CD4-positive, alpha-beta T cell (primary cell): ENCODE results near the gene BNC1. TPM values are rescaled to one million over a fixed set of nuclear protein-coding genes. Genes with fewer than 3 reads are reported as not detected.

Experiments used
- ATAC-seq: fragments of 200-7000 bp; cut with Tn5 transposase; one replicate; pipeline ENCODE4 v1.10.0; 2022; ENCODE audit warnings: mild to moderate bottlenecking; ENCODE audit not compliant: poor library complexity
- CTCF ChIA-PET: fragments of 350-600 bp; sonication (Branson Sonifier 250); formaldehyde crosslinking; loops from one replicate; lab custom pipeline; 2021; ENCODE audit warnings: antibody characterized with exemption, inconsistent platforms; lab: Charles Lee
- POLR2A ChIA-PET: fragments of 350-600 bp; sonication (Branson Sonifier 250); formaldehyde crosslinking; loops from one replicate; lab custom pipeline; 2021; ENCODE audit warnings: antibody characterized with exemption, inconsistent platforms; lab: Charles Lee
- DNase-seq, 14 experiments: peaks; one replicate each; pipeline ENCODE4 v3.0.0-alpha.2; 2013 to 2020; ENCODE audit warnings: mixed read lengths in 2 of 14
- H3K27ac ChIP-seq, 2 donors: one replicate each; pipeline versions ENCODE4 v1.5.1 to v1.7.0; 2013; ENCODE audit warnings: low read length in 2 of 2, low read depth in 1 of 2, mild to moderate bottlenecking in 1 of 2
- H3K27me3 ChIP-seq, 2 experiments: 1 replicate in 1 of 2; 2 replicates in 1 of 2; pipeline versions ENCODE4 v1.6.1 to v1.7.0; 2013; ENCODE audit warnings: low read length in 2 of 2, control low read depth in 1 of 2, mild to moderate bottlenecking in 1 of 2, moderate library complexity in 1 of 2; ENCODE audit not compliant: insufficient read depth in 2 of 2, control insufficient read depth in 1 of 2
- H3K36me3 ChIP-seq: one replicate; pipeline ENCODE4 v1.6.1; 2013; ENCODE audit warnings: low read length, control low read depth; ENCODE audit not compliant: insufficient read depth
- H3K4me1 ChIP-seq: one replicate; pipeline ENCODE4 v1.6.1; 2013; ENCODE audit warnings: low read length, control low read depth; ENCODE audit not compliant: insufficient read depth
- H3K4me3 ChIP-seq: one replicate; pipeline ENCODE4 v1.5.1; 2013; ENCODE audit warnings: mild to moderate bottlenecking, low read length, moderate library complexity
- H3K9me3 ChIP-seq, 2 experiments: 1 replicate in 1 of 2; 2 replicates in 1 of 2; pipeline versions ENCODE4 v1.6.1 to v1.7.0; 2013; ENCODE audit warnings: low read length in 2 of 2, mild to moderate bottlenecking in 2 of 2, control low read depth in 1 of 2, moderate library complexity in 1 of 2; ENCODE audit not compliant: control insufficient read depth in 1 of 2, insufficient read depth in 1 of 2
- H3K27ac Mint-ChIP-seq: one replicate; pipeline ENCODE4 v1.8.0; 2020; ENCODE audit warnings: mixed read lengths
- H3K27me3 Mint-ChIP-seq: one replicate; pipeline ENCODE4 v1.8.0; 2021; ENCODE audit warnings: mixed read lengths
- H3K36me3 Mint-ChIP-seq: one replicate; pipeline ENCODE4 v1.8.0; 2021; ENCODE audit warnings: low read depth, mixed read lengths
- H3K4me1 Mint-ChIP-seq: one replicate; pipeline ENCODE4 v1.8.0; 2021; ENCODE audit warnings: low read depth, mixed read lengths
- H3K4me3 Mint-ChIP-seq: one replicate; pipeline ENCODE4 v1.8.0; 2020; ENCODE audit warnings: mild to moderate bottlenecking, mixed read lengths
- H3K9me3 Mint-ChIP-seq: one replicate; pipeline ENCODE4 v1.8.0; 2020; ENCODE audit warnings: mixed read lengths
- intact Hi-C, 2 experiments: fragments of 100-400 bp; cut with DNase I in 1 of 2; cut with micrococcal nuclease in 1 of 2; formaldehyde crosslinking; loops; one replicate each; pipeline versions ENCODE4 v1.15.1 to v1.9.0; 2023 to 2025; cut with DNase I, micrococcal nuclease
- total RNA-seq, 174 experiments: library from RNA in 2 of 174; stranded (reverse) in 2 of 174; gene quantifications; one replicate each; pipeline ENCODE4 v1.2.3 and lab custom pipeline; 2021 to 2026
- TF ChIP-seq, protein P1 (sequence below): fragments of 200-600 bp; IDR thresholded peaks from one replicate; pipeline ENCODE4 v1.8.0; 2022; ENCODE audit warnings: antibody characterized with exemption, mild to moderate bottlenecking

Gene BNC1
- total RNA-seq, 2 experiments from 2014 or later = not detected

DNA sequence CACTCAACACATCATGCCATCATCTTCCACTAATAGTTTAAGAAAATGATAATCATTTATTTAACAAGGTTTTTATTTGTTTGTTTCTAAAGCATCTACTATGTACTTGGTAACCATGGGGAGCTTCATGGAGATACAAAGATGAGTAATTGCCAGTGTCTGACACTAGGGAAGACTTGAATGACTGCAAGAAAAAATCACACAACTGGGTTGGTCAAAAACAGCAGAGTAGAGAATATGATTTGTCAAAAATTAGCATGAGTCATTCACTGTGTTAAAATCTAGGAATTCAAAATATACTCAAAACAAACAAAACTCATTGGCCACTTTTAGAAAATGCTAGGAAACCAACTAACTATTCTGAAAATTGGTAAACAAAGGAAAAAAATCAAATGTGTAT, 6.3 kb downstream of the BNC1 start:
- CTCF ChIA-PET = no interaction called here
- Histone ChIP-seq H3K27ac (no peak overlapping the region), H3K27me3 (peaks cover 28 to 46% of the 10 kb centered on the region in 2 experiments), H3K9me3 (peaks cover 0 to 5% of the 10 kb centered on the region in 2 experiments), H3K4me1 (peaks cover 4% of the 10 kb centered on the region), H3K4me3 (no peak overlapping the region), H3K36me3 (no peaks in the 10 kb centered on the region)
- intact Hi-C loops = no loop called here
- Mint-ChIP-seq H3K4me1 (no peaks in the 10 kb centered on the region), H3K36me3 (no peaks in the 10 kb centered on the region), H3K27me3 (peaks cover 83% of the 10 kb centered on the region), H3K9me3 (no peaks in the 10 kb centered on the region), H3K4me3 (no peak overlapping the region), H3K27ac (no peak overlapping the region)
- no peak for DNase-seq
- TF ChIP-seq, protein P1, sequence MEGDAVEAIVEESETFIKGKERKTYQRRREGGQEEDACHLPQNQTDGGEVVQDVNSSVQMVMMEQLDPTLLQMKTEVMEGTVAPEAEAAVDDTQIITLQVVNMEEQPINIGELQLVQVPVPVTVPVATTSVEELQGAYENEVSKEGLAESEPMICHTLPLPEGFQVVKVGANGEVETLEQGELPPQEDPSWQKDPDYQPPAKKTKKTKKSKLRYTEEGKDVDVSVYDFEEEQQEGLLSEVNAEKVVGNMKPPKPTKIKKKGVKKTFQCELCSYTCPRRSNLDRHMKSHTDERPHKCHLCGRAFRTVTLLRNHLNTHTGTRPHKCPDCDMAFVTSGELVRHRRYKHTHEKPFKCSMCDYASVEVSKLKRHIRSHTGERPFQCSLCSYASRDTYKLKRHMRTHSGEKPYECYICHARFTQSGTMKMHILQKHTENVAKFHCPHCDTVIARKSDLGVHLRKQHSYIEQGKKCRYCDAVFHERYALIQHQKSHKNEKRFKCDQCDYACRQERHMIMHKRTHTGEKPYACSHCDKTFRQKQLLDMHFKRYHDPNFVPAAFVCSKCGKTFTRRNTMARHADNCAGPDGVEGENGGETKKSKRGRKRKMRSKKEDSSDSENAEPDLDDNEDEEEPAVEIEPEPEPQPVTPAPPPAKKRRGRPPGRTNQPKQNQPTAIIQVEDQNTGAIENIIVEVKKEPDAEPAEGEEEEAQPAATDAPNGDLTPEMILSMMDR = no peak
- ATAC-seq = no peak
- POLR2A ChIA-PET = no interaction called here

DNA sequence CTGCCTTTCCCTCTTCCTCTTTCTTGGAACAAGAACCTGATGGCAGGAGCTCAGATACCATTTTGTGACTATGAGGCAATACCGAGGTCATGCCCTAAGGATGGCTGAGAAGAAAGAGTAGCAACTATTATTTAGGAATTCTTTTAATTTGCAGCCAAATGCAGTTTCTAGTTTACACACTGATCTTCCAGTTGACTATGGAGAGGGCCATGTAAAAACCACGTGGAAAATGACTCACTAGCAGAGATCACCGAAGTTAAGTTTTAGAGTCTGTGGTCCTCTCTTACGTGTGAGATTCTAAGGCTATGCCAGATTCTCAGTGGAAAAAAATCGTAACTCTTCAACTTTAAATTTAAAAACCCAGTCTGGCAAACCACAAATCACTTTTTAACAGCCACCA, 7.8 kb downstream of the BNC1 start:
- Mint-ChIP-seq H3K9me3 (no peaks in the 10 kb centered on the region), H3K4me1 (no peaks in the 10 kb centered on the region), H3K4me3 (no peak overlapping the region), H3K27ac (no peak overlapping the region), H3K36me3 (no peaks in the 10 kb centered on the region), H3K27me3 (peaks cover 68% of the 10 kb centered on the region)
- H3K27ac ChIP-seq = no peak overlapping the region
- intact Hi-C loops = no loop called here
- ATAC-seq = no peak
- H3K36me3 ChIP-seq = no peaks in the 10 kb centered on the region
- H3K4me3 ChIP-seq = no peak overlapping the region
- no peaks in the 10 kb centered on the region for H3K4me1 ChIP-seq
- ChIA-PET CTCF (no interaction called here), POLR2A (no interaction called here)
- TF ChIP-seq, protein P1 = no peak
- DNase-seq = no peak
- H3K9me3 ChIP-seq = peaks cover 0 to 5% of the 10 kb centered on the region in 2 experiments
- peaks cover 18 to 37% of the 10 kb centered on the region in 2 experiments for H3K27me3 ChIP-seq

DNA sequence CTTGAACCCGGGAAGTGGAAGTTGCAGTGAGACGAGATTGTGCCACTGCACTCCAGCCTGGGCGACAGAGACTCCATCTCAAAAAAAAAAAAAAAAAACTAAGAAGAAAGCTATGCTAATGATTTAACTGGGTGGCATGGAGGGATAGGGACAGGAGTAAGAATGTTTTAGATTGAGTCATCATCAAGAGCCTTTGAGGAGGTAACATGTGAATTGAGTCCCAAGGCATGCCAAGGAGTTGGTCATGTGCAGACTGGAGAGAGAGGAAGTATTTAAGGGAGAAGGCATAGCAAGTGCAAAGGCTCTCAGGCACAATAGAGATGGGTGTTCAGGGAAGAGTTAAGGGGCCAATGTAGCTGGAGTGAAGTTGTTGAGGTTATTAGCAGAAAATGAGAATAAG, 9.1 kb downstream of the BNC1 start:
- DNase-seq (no peak), ATAC-seq (no peak)
- no peaks in the 10 kb centered on the region for H3K4me1 ChIP-seq
- Mint-ChIP-seq H3K27me3 (peaks cover 64% of the 10 kb centered on the region), H3K36me3 (no peaks in the 10 kb centered on the region), H3K4me3 (no peak overlapping the region), H3K9me3 (no peaks in the 10 kb centered on the region), H3K4me1 (no peaks in the 10 kb centered on the region), H3K27ac (no peak overlapping the region)
- H3K36me3 ChIP-seq = no peaks in the 10 kb centered on the region
- ChIA-PET POLR2A (no interaction called here), CTCF (no interaction called here)
- intact Hi-C loops = no loop called here
- TF ChIP-seq, protein P1 = no peak
- no peak overlapping the region for H3K4me3 ChIP-seq
- no peak overlapping the region for H3K27ac ChIP-seq
- peaks cover 15 to 24% of the 10 kb centered on the region in 2 experiments for H3K27me3 ChIP-seq
- H3K9me3 ChIP-seq = peaks cover 0 to 5% of the 10 kb centered on the region in 2 experiments
